ENCODE measurements around the gene TTC32. TPM values are rescaled to one million over a fixed set of nuclear protein-coding genes. Genes with fewer than 3 reads are reported as not detected.

TTC32 gene
- total and polyA plus RNA-seq, 12 donors = 2.1 to 43.9 (median 12.8) TPM

GRCh38 chr2:19885791-19886190 lies 16.0 kb downstream of the TTC32 start:
- H3K9me3 ChIP-seq (replicated peaks in 1 of 3) = no peaks in the 10 kb centered on the region
- TF ChIP-seq, protein P1, sequence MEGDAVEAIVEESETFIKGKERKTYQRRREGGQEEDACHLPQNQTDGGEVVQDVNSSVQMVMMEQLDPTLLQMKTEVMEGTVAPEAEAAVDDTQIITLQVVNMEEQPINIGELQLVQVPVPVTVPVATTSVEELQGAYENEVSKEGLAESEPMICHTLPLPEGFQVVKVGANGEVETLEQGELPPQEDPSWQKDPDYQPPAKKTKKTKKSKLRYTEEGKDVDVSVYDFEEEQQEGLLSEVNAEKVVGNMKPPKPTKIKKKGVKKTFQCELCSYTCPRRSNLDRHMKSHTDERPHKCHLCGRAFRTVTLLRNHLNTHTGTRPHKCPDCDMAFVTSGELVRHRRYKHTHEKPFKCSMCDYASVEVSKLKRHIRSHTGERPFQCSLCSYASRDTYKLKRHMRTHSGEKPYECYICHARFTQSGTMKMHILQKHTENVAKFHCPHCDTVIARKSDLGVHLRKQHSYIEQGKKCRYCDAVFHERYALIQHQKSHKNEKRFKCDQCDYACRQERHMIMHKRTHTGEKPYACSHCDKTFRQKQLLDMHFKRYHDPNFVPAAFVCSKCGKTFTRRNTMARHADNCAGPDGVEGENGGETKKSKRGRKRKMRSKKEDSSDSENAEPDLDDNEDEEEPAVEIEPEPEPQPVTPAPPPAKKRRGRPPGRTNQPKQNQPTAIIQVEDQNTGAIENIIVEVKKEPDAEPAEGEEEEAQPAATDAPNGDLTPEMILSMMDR (IDR thresholded peaks at IDR 0.05) = no peak
- no peak for TF ChIP-seq POLR2A (IDR thresholded peaks at IDR 0.05)
- no peaks in the 10 kb centered on the region for H3K4me1 ChIP-seq (replicated peaks in 1 of 2)
- peak in 1 of 7 donors; percentile 23 for DNase-seq
- H3K36me3 ChIP-seq (replicated peaks in 1 of 2) = no peaks in the 10 kb centered on the region
- no peak overlapping the region for H3K4me3 ChIP-seq
- no peak overlapping the region for H3K27ac ChIP-seq
- WGBS, 4 donors = 70 to 81% (median 77%) methylated on average over 7 of the region's 7 CpGs
- intact Hi-C loops (cut with DNase I) = no loop called here
- no peaks in the 10 kb centered on the region for H3K27me3 ChIP-seq

DNA sequence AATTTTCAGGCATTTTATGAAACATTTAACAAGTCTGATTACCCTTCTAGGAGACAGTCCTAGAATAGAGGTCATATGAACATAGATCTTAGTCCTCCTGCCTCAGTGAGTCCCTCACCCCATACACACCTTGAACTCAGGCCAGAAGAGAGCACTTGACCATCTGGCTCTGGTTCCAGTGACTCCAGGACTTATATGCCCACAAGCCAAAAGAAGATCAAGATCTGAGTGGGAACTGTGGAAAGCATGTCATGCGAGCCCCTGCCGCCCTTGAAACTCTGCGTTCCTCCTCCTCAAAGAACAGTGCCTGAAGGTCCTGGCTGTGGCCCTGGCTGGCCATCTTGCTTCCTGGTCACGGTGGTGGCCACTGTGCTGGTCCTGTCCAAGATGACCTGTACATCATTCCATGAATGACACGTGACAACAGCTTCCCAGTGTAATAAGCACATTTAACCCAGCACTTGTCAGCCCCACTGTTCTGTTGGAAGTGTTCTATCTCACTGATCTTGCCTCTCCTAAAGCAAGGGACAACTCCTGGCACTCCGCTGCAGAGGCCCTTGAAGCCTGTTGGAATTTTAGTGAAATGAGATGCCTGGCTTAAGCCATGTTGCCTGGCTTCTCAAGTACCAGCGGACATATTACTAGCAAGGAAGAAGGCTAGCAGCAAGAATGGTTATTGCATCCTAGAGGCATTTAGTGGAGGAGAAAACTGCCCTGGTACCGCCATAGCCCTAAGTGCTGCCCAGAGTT lies 17.6 kb downstream of the TTC32 start:
- Histone ChIP-seq H3K36me3 (replicated peaks in 1 of 2) (no peaks in the 10 kb centered on the region), H3K4me1 (replicated peaks in 1 of 2) (no peaks in the 10 kb centered on the region), H3K4me3 (no peak overlapping the region), H3K27ac (no peak overlapping the region), H3K9me3 (replicated peaks in 1 of 3) (no peaks in the 10 kb centered on the region), H3K27me3 (no peaks in the 10 kb centered on the region)
- peak in 1 of 7 donors; percentile 17 for DNase-seq
- WGBS, 4 donors = 92 to 96% (median 94%) methylated on average over 4 to 8 of the region's 8 CpGs
- intact Hi-C loops (cut with DNase I) = no loop called here
- TF ChIP-seq POLR2A (IDR thresholded peaks at IDR 0.05) = no peak
- TF ChIP-seq, protein P1 (IDR thresholded peaks at IDR 0.05) = no peak

DNA sequence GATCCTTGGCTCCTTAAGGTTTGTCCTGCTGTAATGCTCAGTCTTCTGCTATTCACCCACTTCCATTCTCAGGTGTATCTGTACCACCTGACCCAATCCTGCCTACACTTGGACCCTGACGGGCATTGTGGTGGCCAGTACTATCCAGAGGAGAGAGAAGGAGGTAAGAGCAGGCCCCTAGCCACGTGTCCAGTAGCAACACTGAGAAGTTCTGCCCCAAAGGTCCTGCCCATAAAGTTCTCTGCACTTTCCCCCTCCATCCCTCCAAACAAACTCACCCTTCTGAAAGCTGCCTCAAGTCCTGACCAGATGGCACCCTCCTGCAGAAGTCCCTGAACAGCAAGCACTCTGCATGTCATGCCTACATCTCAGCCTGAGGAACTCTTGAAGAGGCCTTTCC lies 18.3 kb downstream of the TTC32 start:
- H3K9me3 ChIP-seq (replicated peaks in 1 of 3) = no peaks in the 10 kb centered on the region
- no peak for TF ChIP-seq POLR2A (IDR thresholded peaks at IDR 0.05)
- H3K36me3 ChIP-seq (replicated peaks in 1 of 2) = no peaks in the 10 kb centered on the region
- H3K4me3 ChIP-seq = no peak overlapping the region
- H3K27ac ChIP-seq = no peak overlapping the region
- 0 to 65% (median 47%) methylated on average over 1 to 2 of the region's 2 CpGs for WGBS, 4 donors
- no peaks in the 10 kb centered on the region for H3K4me1 ChIP-seq (replicated peaks in 1 of 2)
- peak in 1 of 7 donors; percentile 17 for DNase-seq
- H3K27me3 ChIP-seq = no peaks in the 10 kb centered on the region
- intact Hi-C loops (cut with DNase I) = no loop called here

GRCh38 chr2:19882286-19882685 lies 19.5 kb downstream of the TTC32 start:
- H3K27me3 ChIP-seq = no peaks in the 10 kb centered on the region
- no peaks in the 10 kb centered on the region for H3K36me3 ChIP-seq (replicated peaks in 1 of 2)
- 91 to 95% (median 92%) methylated on average over 2 of the region's 2 CpGs for WGBS, 4 donors
- TF ChIP-seq, protein P1 (IDR thresholded peaks at IDR 0.05) = no peak
- no peak for TF ChIP-seq POLR2A (IDR thresholded peaks at IDR 0.05)
- H3K4me1 ChIP-seq (replicated peaks in 1 of 2) = no peaks in the 10 kb centered on the region
- H3K4me3 ChIP-seq = no peak overlapping the region
- intact Hi-C loops (cut with DNase I) = no loop called here
- no peak for DNase-seq
- H3K27ac ChIP-seq = no peak overlapping the region
- no peaks in the 10 kb centered on the region for H3K9me3 ChIP-seq (replicated peaks in 1 of 3)

DNA sequence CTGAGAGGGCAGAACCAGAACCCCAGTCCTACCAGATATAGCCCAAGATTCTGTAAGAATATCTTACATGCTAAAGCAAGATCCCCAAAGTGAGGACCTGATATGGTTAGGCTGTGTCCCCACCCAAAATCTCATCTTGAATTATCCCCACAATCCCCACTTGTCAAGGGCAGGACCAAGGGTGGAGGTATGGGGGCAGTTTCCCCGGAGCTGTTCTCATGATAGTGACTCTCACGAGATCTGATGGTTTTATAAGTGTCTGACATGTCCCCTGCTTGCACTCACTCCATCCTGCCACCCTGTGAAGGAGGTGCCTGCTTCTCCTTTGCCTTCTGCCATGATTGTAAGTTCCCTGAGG lies 19.9 kb downstream of the TTC32 start:
- no peaks in the 10 kb centered on the region for H3K27me3 ChIP-seq
- no peaks in the 10 kb centered on the region for H3K36me3 ChIP-seq (replicated peaks in 1 of 2)
- no peaks in the 10 kb centered on the region for H3K4me1 ChIP-seq (replicated peaks in 1 of 2)
- no peak for TF ChIP-seq POLR2A (IDR thresholded peaks at IDR 0.05)
- TF ChIP-seq, protein P1 (IDR thresholded peaks at IDR 0.05) = no peak
- H3K27ac ChIP-seq = no peak overlapping the region
- H3K4me3 ChIP-seq = no peak overlapping the region
- intact Hi-C loops (cut with DNase I) = no loop called here
- peak in 1 of 7 donors; percentile 14 for DNase-seq
- 45 to 83% (median 74%) methylated on average over 1 to 2 of the region's 2 CpGs for WGBS, 4 donors
- H3K9me3 ChIP-seq (replicated peaks in 1 of 3) = no peaks in the 10 kb centered on the region

All from adrenal gland (tissue), 12 donors.